Testis (tissue), 2 donors: Measurements from ENCODE around the gene LGI2.

Experiments
- POLR2A ChIP-seq: fragments of 450-650 bp; IDR thresholded peaks from one replicate; pipeline ENCODE4 v1.6.1; 2017; ENCODE audit warnings: antibody characterized with exemption, mild to moderate bottlenecking, moderate library complexity
- TF ChIP-seq, protein P1 (sequence below), 3 experiments: fragments of 450-650 bp in 2 of 3; fragments of 200-600 bp in 1 of 3; sonication (generic) in 1 of 3; IDR thresholded peaks; one replicate each; pipeline ENCODE4 v1.5.1; 2016 to 2019; ENCODE audit warnings: antibody characterized with exemption in 3 of 3, mild to moderate bottlenecking in 2 of 3, moderate library complexity in 1 of 3

GRCh38 chr4:25065431-25065858 lies 34.7 kb upstream of the LGI2 start:
- TF ChIP-seq, protein P1, sequence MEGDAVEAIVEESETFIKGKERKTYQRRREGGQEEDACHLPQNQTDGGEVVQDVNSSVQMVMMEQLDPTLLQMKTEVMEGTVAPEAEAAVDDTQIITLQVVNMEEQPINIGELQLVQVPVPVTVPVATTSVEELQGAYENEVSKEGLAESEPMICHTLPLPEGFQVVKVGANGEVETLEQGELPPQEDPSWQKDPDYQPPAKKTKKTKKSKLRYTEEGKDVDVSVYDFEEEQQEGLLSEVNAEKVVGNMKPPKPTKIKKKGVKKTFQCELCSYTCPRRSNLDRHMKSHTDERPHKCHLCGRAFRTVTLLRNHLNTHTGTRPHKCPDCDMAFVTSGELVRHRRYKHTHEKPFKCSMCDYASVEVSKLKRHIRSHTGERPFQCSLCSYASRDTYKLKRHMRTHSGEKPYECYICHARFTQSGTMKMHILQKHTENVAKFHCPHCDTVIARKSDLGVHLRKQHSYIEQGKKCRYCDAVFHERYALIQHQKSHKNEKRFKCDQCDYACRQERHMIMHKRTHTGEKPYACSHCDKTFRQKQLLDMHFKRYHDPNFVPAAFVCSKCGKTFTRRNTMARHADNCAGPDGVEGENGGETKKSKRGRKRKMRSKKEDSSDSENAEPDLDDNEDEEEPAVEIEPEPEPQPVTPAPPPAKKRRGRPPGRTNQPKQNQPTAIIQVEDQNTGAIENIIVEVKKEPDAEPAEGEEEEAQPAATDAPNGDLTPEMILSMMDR (IDR thresholded peaks at IDR 0.05) = no peak
- no peak for TF ChIP-seq POLR2A
